GM13977 (cell line): ENCODE results near the gene MCCD1.

ENCODE experiments used
- DNase-seq: peaks from one replicate; pipeline ENCODE4 v3.0.0; 2012; ENCODE audit warnings: low spot score
- CTCF ChIP-seq: IDR thresholded peaks from 2 replicates; pipeline ENCODE4 v1.5.1; 2012; ENCODE audit warnings: mild to moderate bottlenecking, control low read depth; ENCODE audit not compliant: insufficient read depth; ENCODE audit errors: extremely low read depth, missing control alignments
- in situ Hi-C: fragments of 300-500 bp; cut with MboI; formaldehyde crosslinking; loops from one replicate; pipeline ENCODE4 v1.12.0; 2022; ENCODE audit warnings: low sequenced_read_pairs, low pct_unique_long_range_greater_than_20kb, mixed read lengths, inconsistent platforms; ENCODE audit not compliant: unreplicated experiment

The MCCD1 gene

GRCh38 chr6:31532644-31533454, 4.1 kb downstream of the MCCD1 start:
- TF ChIP-seq CTCF, result no peak
- no peak for DNase-seq
- in situ Hi-C loops, result no loop called here

GRCh38 chr6:31533455-31533841, 4.7 kb downstream of the MCCD1 start:
- DNase-seq, result no peak
- TF ChIP-seq CTCF, result no peak
- in situ Hi-C loops, result no loop called here

- TF ChIP-seq CTCF, result no peak
- in situ Hi-C loops, result no loop called here
- DNase-seq, result no peak
Measured at GRCh38 chr6:31534011-31534410, 5.2 kb downstream of the MCCD1 start.

- in situ Hi-C loops, result no loop called here
- DNase-seq, result no peak
- no peak for TF ChIP-seq CTCF
Measured at GRCh38 chr6:31534521-31535040, 5.8 kb downstream of the MCCD1 start.

- TF ChIP-seq CTCF, result no peak
- DNase-seq, result no peak
- in situ Hi-C loops, result no loop called here
Measured at GRCh38 chr6:31535538-31536324, 7.0 kb downstream of the MCCD1 start.

GRCh38 chr6:31538805-31539400, 10.1 kb downstream of the MCCD1 start:
- in situ Hi-C loops, result no loop called here
- no peak for TF ChIP-seq CTCF
- no peak for DNase-seq
